Liver (tissue), 9 donors: ENCODE data around the gene RNPEPL1. TPM values are rescaled to one million over a fixed set of nuclear protein-coding genes. Genes with fewer than 3 reads are reported as not detected.
A peak's percentile ranks its signal among the peaks of the same experiment; 100 is the strongest.

Experiments
- DNase-seq: peaks from one replicate; pipeline ENCODE4 v3.0.0-alpha.2; 2017; ENCODE audit warnings: low spot score
- H3K27ac ChIP-seq, 2 donors: one replicate each; pipeline ENCODE4 v1.7.0; 2013; ENCODE audit warnings: inconsistent platforms in 2 of 2, low read length in 2 of 2, control low read depth in 1 of 2, low read depth in 1 of 2, mild to moderate bottlenecking in 1 of 2
- H3K27me3 ChIP-seq, 4 donors: one replicate each; pipeline versions ENCODE4 v1.6.1 to v1.7.0; 2013; ENCODE audit warnings: low read length in 3 of 4, inconsistent platforms in 1 of 4, mild to moderate bottlenecking in 1 of 4, moderate library complexity in 1 of 4; ENCODE audit not compliant: control insufficient read depth in 4 of 4, insufficient read depth in 4 of 4
- H3K36me3 ChIP-seq, 4 donors: one replicate each; pipeline versions ENCODE4 v1.6.1 to v1.7.0; 2013; ENCODE audit warnings: low read length in 3 of 4, mild to moderate bottlenecking in 3 of 4, low read depth in 1 of 4, moderate library complexity in 1 of 4; ENCODE audit not compliant: control insufficient read depth in 4 of 4, insufficient read depth in 3 of 4
- H3K4me1 ChIP-seq, 4 donors: one replicate each; pipeline versions ENCODE4 v1.6.1 to v1.7.0; 2013; ENCODE audit warnings: low read length in 3 of 4, mild to moderate bottlenecking in 3 of 4, moderate library complexity in 1 of 4; ENCODE audit not compliant: control insufficient read depth in 4 of 4, insufficient read depth in 4 of 4
- H3K4me3 ChIP-seq, 3 donors: one replicate each; pipeline versions ENCODE4 v1.6.1 to v1.7.0; 2013; ENCODE audit warnings: low read length in 3 of 3, control low read depth in 1 of 3, low read depth in 1 of 3, mild to moderate bottlenecking in 1 of 3
- H3K9ac ChIP-seq, 2 donors: one replicate each; pipeline ENCODE4 v1.7.0; 2013; ENCODE audit warnings: low read length in 2 of 2, mild to moderate bottlenecking in 2 of 2, moderate library complexity in 2 of 2, control low read depth in 1 of 2, low read depth in 1 of 2
- H3K9me3 ChIP-seq, 4 donors: one replicate each; pipeline versions ENCODE4 v1.6.1 to v1.7.0; 2013; ENCODE audit warnings: low read length in 3 of 4; ENCODE audit not compliant: control insufficient read depth in 4 of 4
- ATF3 ChIP-seq: IDR thresholded peaks from 2 replicates; pipeline ENCODE4 v1.6.1; 2016; ENCODE audit warnings: antibody characterized with exemption
- CTCF ChIP-seq: fragments of 150-350 bp; IDR thresholded peaks from 2 replicates; pipeline ENCODE4 v1.5.1; 2017; ENCODE audit warnings: improper control_type of control experiment, low read depth, low read length; ENCODE audit not compliant: missing input control
- FOXA1 ChIP-seq: IDR thresholded peaks from 2 replicates; pipeline ENCODE4 v1.6.1; 2016; ENCODE audit warnings: antibody characterized with exemption
- FOXA2 ChIP-seq: IDR thresholded peaks from 2 replicates; pipeline ENCODE4 v1.6.1; 2016; ENCODE audit warnings: antibody characterized with exemption
- GABPA ChIP-seq, 2 donors: IDR thresholded peaks in 1 of 2; conservative IDR thresholded peaks in 1 of 2; 2 replicates each; pipeline ENCODE4 v1.6.1; 2016; ENCODE audit warnings: antibody characterized with exemption in 2 of 2, mild to moderate bottlenecking in 1 of 2, moderate library complexity in 1 of 2
- HNF4A ChIP-seq, 2 donors: conservative IDR thresholded peaks; 2 replicates each; pipeline ENCODE4 v1.6.1; 2016; ENCODE audit warnings: antibody characterized with exemption in 2 of 2, mild to moderate bottlenecking in 2 of 2
- HNF4G ChIP-seq: IDR thresholded peaks from 2 replicates; pipeline ENCODE4 v1.6.1; 2016; ENCODE audit warnings: antibody characterized with exemption
- JUND ChIP-seq, 2 donors: IDR thresholded peaks; 2 replicates each; pipeline ENCODE4 v1.6.1; 2016; ENCODE audit warnings: antibody characterized with exemption in 2 of 2
- MAX ChIP-seq: IDR thresholded peaks from 2 replicates; pipeline ENCODE4 v1.6.1; 2016; ENCODE audit warnings: antibody characterized with exemption
- RAD21 ChIP-seq, 2 donors: IDR thresholded peaks; 2 replicates each; pipeline ENCODE4 v1.6.1; 2016; ENCODE audit warnings: antibody characterized with exemption in 2 of 2, mild to moderate bottlenecking in 2 of 2
- REST ChIP-seq: IDR thresholded peaks from 2 replicates; pipeline ENCODE4 v1.6.1; 2016; ENCODE audit warnings: antibody characterized with exemption, mild to moderate bottlenecking
- RXRA ChIP-seq, 2 donors: IDR thresholded peaks; 2 replicates each; pipeline ENCODE4 v1.6.1; 2017 to 2018; ENCODE audit warnings: antibody characterized with exemption in 2 of 2, mild to moderate bottlenecking in 1 of 2
- SP1 ChIP-seq: IDR thresholded peaks from 2 replicates; pipeline ENCODE4 v1.6.1; 2018; ENCODE audit warnings: antibody characterized with exemption, mild to moderate bottlenecking
- TAF1 ChIP-seq: conservative IDR thresholded peaks from 2 replicates; pipeline ENCODE4 v1.6.1; 2016; ENCODE audit warnings: antibody characterized with exemption, mild to moderate bottlenecking
- YY1 ChIP-seq: IDR thresholded peaks from 2 replicates; pipeline ENCODE4 v1.6.1; 2016; ENCODE audit warnings: antibody characterized with exemption, mild to moderate bottlenecking
- ZBTB33 ChIP-seq: IDR thresholded peaks from 2 replicates; pipeline ENCODE4 v1.6.1; 2016; ENCODE audit warnings: antibody characterized with exemption
- WGBS: extraction: QIAGEN DNeasy Blood & Tissue Kit; methylation state at CpG from one replicate; pipeline ENCODE4 v1.1.7; 2013; 5-methylcytosine and 5-hydroxymethylcytosine counted together
- polyA plus RNA-seq, 2 donors: library from polyadenylated mRNA; stranded (reverse) in 1 of 2; unstranded in 1 of 2; fragments of 200-250 nt in 1 of 2; fragments of >200 nt in 1 of 2; fragmentation: Nextera tagmentation in 1 of 2; extraction: Ambion mirVana in 1 of 2; gene quantifications; one replicate each; pipeline versions ENCODE4 v1.2.1 to v1.2.3, GENCODE V29; 2013 to 2015
- total RNA-seq, 2 donors: library from RNA; depleted of rRNA; stranded (reverse); fragments of >200 nt; gene quantifications; one replicate each; pipeline ENCODE4 v1.2.3, GENCODE V29; 2014
- donor health status: healthy.
- donor health status: healthy.
- donor health status: healthy.
- donor health status: healthy.
- donor health status: healthy.

The RNPEPL1 gene
- total and polyA plus RNA-seq, 4 donors: 24.8 to 43.9 (median 29.4) TPM

GRCh38 chr2:240557808-240558207, 10.5 kb upstream of the RNPEPL1 start, which contains the start of gene ANKMY1:
Gene ANKMY1 (minus strand): TSS chr2:240557988. CDS start chr2:240557335, 653 bp downstream.
- Histone ChIP-seq H3K4me1 (peaks cover 13 to 35% (median 24%) of the 10 kb centered on the region in 4 donors), H3K9ac (no peak within 1 kb of the TSS), H3K4me3 (peak within 1 kb of the TSS in 1 of 3 donors; percentile 43), H3K36me3 (peaks cover 0 to 4% (median 1%) of the 10 kb centered on the region in 4 donors), H3K9me3 (no peaks in the 10 kb centered on the region), H3K27ac (no peak within 1 kb of the TSS), H3K27me3 (no peaks in the 10 kb centered on the region)
- TF ChIP-seq HNF4G (no peak), YY1 (no peak), HNF4A (conservative IDR thresholded peaks at IDR 0.05) (no peak), MAX (no peak), ZBTB33 (no peak), TAF1 (no peak), FOXA2 (no peak), ATF3 (no peak), CTCF (no peak), GABPA (IDR thresholded peaks at IDR 0.05 in 1 of 2, conservative IDR thresholded peaks at IDR 0.05 in 1 of 2) (no peak)
- 7% methylated on average over 47 of the region's 47 CpGs for WGBS
- DNase-seq: peak; percentile 85

GRCh38 chr2:240558236-240558761, 10.0 kb upstream of the RNPEPL1 start:
- peak overlapping the region in 1 of 3 donors; percentile 43 for H3K4me3 ChIP-seq
- no peak for TF ChIP-seq TAF1
- no peak for TF ChIP-seq CTCF
- no peak for TF ChIP-seq RAD21 (IDR thresholded peaks at IDR 0.05)
- TF ChIP-seq HNF4G: no peak
- no peak for TF ChIP-seq SP1
- TF ChIP-seq REST: no peak
- TF ChIP-seq RXRA (IDR thresholded peaks at IDR 0.05): no peak
- TF ChIP-seq FOXA1: no peak
- no peak for TF ChIP-seq MAX
- TF ChIP-seq YY1: no peak
- TF ChIP-seq ZBTB33: no peak
- TF ChIP-seq ATF3: no peak
- no peak for TF ChIP-seq JUND (IDR thresholded peaks at IDR 0.05)
- no peak for TF ChIP-seq FOXA2
- 86% methylated on average over 18 of the region's 18 CpGs for WGBS
- no peak overlapping the region for H3K9ac ChIP-seq
- peaks cover 13 to 35% (median 24%) of the 10 kb centered on the region in 4 donors for H3K4me1 ChIP-seq
- no peak for DNase-seq
- H3K27ac ChIP-seq: no peak overlapping the region
- peaks cover 0 to 4% (median 1%) of the 10 kb centered on the region in 4 donors for H3K36me3 ChIP-seq
- no peaks in the 10 kb centered on the region for H3K9me3 ChIP-seq
- no peaks in the 10 kb centered on the region for H3K27me3 ChIP-seq
